ENCODE data around the gene HHATL.

- TF ChIP-seq POLR2A (IDR thresholded peaks at IDR 0.05) (no peak), CTCF (IDR thresholded peaks at IDR 0.05 in 8 of 11, conservative IDR thresholded peaks at IDR 0.05 in 3 of 11) (no peak), POLR2AphosphoS5 (IDR thresholded peaks at IDR 0.05) (peak in 1 of 3 donors; percentile 1)
Observed at GRCh38 chr3:42662037-42662812, 40.4 kb downstream of the HHATL start.
